ENCODE results near the gene LZTS3. TPM values are rescaled to one million over a fixed set of nuclear protein-coding genes. Genes with fewer than 3 reads are reported as not detected.

Gene LZTS3
- total RNA-seq, 1 experiment from 2014 or later: 32.6 TPM

GRCh38 chr20:3204124-3204794 is 30.9 kb upstream of the LZTS3 start, which contains the start of gene DDRGK1 (continued):
- TF ChIP-seq, protein P1, sequence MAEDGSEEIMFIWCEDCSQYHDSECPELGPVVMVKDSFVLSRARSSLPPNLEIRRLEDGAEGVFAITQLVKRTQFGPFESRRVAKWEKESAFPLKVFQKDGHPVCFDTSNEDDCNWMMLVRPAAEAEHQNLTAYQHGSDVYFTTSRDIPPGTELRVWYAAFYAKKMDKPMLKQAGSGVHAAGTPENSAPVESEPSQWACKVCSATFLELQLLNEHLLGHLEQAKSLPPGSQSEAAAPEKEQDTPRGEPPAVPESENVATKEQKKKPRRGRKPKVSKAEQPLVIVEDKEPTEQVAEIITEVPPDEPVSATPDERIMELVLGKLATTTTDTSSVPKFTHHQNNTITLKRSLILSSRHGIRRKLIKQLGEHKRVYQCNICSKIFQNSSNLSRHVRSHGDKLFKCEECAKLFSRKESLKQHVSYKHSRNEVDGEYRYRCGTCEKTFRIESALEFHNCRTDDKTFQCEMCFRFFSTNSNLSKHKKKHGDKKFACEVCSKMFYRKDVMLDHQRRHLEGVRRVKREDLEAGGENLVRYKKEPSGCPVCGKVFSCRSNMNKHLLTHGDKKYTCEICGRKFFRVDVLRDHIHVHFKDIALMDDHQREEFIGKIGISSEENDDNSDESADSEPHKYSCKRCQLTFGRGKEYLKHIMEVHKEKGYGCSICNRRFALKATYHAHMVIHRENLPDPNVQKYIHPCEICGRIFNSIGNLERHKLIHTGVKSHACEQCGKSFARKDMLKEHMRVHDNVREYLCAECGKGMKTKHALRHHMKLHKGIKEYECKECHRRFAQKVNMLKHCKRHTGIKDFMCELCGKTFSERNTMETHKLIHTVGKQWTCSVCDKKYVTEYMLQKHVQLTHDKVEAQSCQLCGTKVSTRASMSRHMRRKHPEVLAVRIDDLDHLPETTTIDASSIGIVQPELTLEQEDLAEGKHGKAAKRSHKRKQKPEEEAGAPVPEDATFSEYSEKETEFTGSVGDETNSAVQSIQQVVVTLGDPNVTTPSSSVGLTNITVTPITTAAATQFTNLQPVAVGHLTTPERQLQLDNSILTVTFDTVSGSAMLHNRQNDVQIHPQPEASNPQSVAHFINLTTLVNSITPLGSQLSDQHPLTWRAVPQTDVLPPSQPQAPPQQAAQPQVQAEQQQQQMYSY (CRISPR knock-in tag; IDR thresholded peaks at IDR 0.05): peak; percentile 51; the same call in 1 of the 2 replicates
- TF ChIP-seq IRF1 (CRISPR knock-in tag; IDR thresholded peaks at IDR 0.05): 0 out of 2 replicates have a peak, but pooled peaks have one; percentile 9
- TF ChIP-seq RORB (CRISPR knock-in tag; IDR thresholded peaks at IDR 0.05): no peak
- TF ChIP-seq KAT7 (CRISPR knock-in tag; IDR thresholded peaks at IDR 0.05; ENCODE audit: borderline replicate concordance): no peak; the same call in 1 of the 2 replicates
- no peak for TF ChIP-seq ZNF121 (CRISPR knock-in tag; IDR thresholded peaks at IDR 0.05)
- no peak for TF ChIP-seq NR1H2 (CRISPR knock-in tag; IDR thresholded peaks at IDR 0.05)
- TF ChIP-seq ZNF423 (CRISPR knock-in tag; IDR thresholded peaks at IDR 0.05): no peak
- no peak; the same call in 1 of the 2 replicates for TF ChIP-seq CREM (CRISPR knock-in tag; IDR thresholded peaks at IDR 0.05)
- no peak for TF ChIP-seq GTF2I (CRISPR knock-in tag; conservative IDR thresholded peaks at IDR 0.05)
- peak; percentile 69 for TF ChIP-seq GABPB1 (CRISPR knock-in tag; IDR thresholded peaks at IDR 0.05)
- TF ChIP-seq IRF2 (CRISPR knock-in tag; IDR thresholded peaks at IDR 0.05; ENCODE audit: borderline replicate concordance, low read depth): no peak
- no peak for TF ChIP-seq SOX15 (CRISPR knock-in tag; IDR thresholded peaks at IDR 0.05)
- TF ChIP-seq ZNF416 (CRISPR knock-in tag; IDR thresholded peaks at IDR 0.05): no peak
- no peak for TF ChIP-seq NR3C1 (CRISPR knock-in tag; conservative IDR thresholded peaks at IDR 0.05; ENCODE audit: low read depth)
- TF ChIP-seq ELF4 (CRISPR knock-in tag; IDR thresholded peaks at IDR 0.05; ENCODE audit: low read depth): no peak
- TF ChIP-seq, protein P2, sequence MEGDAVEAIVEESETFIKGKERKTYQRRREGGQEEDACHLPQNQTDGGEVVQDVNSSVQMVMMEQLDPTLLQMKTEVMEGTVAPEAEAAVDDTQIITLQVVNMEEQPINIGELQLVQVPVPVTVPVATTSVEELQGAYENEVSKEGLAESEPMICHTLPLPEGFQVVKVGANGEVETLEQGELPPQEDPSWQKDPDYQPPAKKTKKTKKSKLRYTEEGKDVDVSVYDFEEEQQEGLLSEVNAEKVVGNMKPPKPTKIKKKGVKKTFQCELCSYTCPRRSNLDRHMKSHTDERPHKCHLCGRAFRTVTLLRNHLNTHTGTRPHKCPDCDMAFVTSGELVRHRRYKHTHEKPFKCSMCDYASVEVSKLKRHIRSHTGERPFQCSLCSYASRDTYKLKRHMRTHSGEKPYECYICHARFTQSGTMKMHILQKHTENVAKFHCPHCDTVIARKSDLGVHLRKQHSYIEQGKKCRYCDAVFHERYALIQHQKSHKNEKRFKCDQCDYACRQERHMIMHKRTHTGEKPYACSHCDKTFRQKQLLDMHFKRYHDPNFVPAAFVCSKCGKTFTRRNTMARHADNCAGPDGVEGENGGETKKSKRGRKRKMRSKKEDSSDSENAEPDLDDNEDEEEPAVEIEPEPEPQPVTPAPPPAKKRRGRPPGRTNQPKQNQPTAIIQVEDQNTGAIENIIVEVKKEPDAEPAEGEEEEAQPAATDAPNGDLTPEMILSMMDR (IDR thresholded peaks at IDR 0.05): no peak
- TF ChIP-seq, protein P3, sequence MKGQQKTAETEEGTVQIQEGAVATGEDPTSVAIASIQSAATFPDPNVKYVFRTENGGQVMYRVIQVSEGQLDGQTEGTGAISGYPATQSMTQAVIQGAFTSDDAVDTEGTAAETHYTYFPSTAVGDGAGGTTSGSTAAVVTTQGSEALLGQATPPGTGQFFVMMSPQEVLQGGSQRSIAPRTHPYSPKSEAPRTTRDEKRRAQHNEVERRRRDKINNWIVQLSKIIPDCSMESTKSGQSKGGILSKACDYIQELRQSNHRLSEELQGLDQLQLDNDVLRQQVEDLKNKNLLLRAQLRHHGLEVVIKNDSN (CRISPR knock-in tag; IDR thresholded peaks at IDR 0.05): peak; percentile 29; the same call in 1 of the 2 replicates
- TF ChIP-seq SP1 (CRISPR knock-in tag; conservative IDR thresholded peaks at IDR 0.05): peak; percentile 77
- TF ChIP-seq FOXK1 (CRISPR knock-in tag; IDR thresholded peaks at IDR 0.05): 0 out of 2 replicates have a peak, but pooled peaks have one; percentile 27
- no peak; the same call in 1 of the 2 replicates for TF ChIP-seq SMAD3 (CRISPR knock-in tag; IDR thresholded peaks at IDR 0.05; ENCODE audit: borderline replicate concordance)
- no peak for TF ChIP-seq ZNF317 (CRISPR knock-in tag; IDR thresholded peaks at IDR 0.05; ENCODE audit: borderline replicate concordance, low read depth)
- no peak for TF ChIP-seq ESRRA (CRISPR knock-in tag; IDR thresholded peaks at IDR 0.05; ENCODE audit: borderline replicate concordance)

Measured in WTC11 (cell line).